Loucy (cell line): ENCODE measurements around the gene ACIN1.
"Not testable (repeated sequence)": the region's sequence is repeated elsewhere in the genome, so short reads cannot be mapped to it uniquely, and the experiment has no call there.

Source experiments
- H2AFZ ChIP-seq: fragments of 200-600 bp; sonication (generic); 2 replicates; pipeline ENCODE4 v1.6.0; 2016; ENCODE audit warnings: antibody characterized with exemption, mild to moderate bottlenecking, low read length, moderate library complexity
- H3F3A ChIP-seq: fragments of 200-600 bp; 2 replicates; pipeline ENCODE4 v1.6.0; 2016; ENCODE audit warnings: antibody characterized with exemption, low read depth, mild to moderate bottlenecking
- H3K27me3 ChIP-seq: fragments of 200-600 bp; sonication (generic); 2 replicates; pipeline ENCODE4 v1.6.1; 2014; ENCODE audit warnings: low read length, mild to moderate bottlenecking; ENCODE audit not compliant: insufficient read depth, poor library complexity, severe bottlenecking
- H3K36me3 ChIP-seq: fragments of 200-600 bp; sonication (generic); 2 replicates; pipeline ENCODE4 v1.6.1; 2016; ENCODE audit warnings: low read length; ENCODE audit not compliant: insufficient read depth
- H3K4me1 ChIP-seq: fragments of 200-600 bp; sonication (generic); 2 replicates; pipeline ENCODE4 v1.5.1; 2014; ENCODE audit warnings: low read length, mild to moderate bottlenecking; ENCODE audit not compliant: insufficient read depth, poor library complexity, severe bottlenecking
- H3K4me2 ChIP-seq: fragments of 200-600 bp; sonication (generic); 2 replicates; pipeline ENCODE4 v1.6.0; 2014; ENCODE audit warnings: antibody characterized with exemption, low read length, low read depth, mild to moderate bottlenecking; ENCODE audit not compliant: poor library complexity, severe bottlenecking
- H3K4me3 ChIP-seq: fragments of 200-600 bp; sonication (generic); 2 replicates; pipeline ENCODE4 v1.5.1; 2014; ENCODE audit warnings: low read length, mild to moderate bottlenecking, mixed read lengths; ENCODE audit not compliant: poor library complexity, severe bottlenecking
- H3K79me2 ChIP-seq: fragments of 200-600 bp; sonication (generic); 2 replicates; pipeline ENCODE4 v1.6.1; 2014; ENCODE audit warnings: low read length; ENCODE audit not compliant: insufficient read depth
- H3K9ac ChIP-seq: fragments of 200-600 bp; sonication (generic); 2 replicates; pipeline ENCODE4 v1.6.0; 2014; ENCODE audit warnings: mild to moderate bottlenecking, low read depth, low read length, moderate library complexity; ENCODE audit not compliant: poor library complexity, severe bottlenecking
- H3K9me2 ChIP-seq: fragments of 200-600 bp; sonication (generic); replicated peaks from 2 replicates; pipeline ENCODE4 v1.6.1; 2016; ENCODE audit warnings: low read depth, low read length, mixed read lengths
- H3K9me3 ChIP-seq: fragments of 200-600 bp; sonication (generic); 2 replicates; pipeline ENCODE4 v1.6.1; 2014; ENCODE audit warnings: mild to moderate bottlenecking, antibody characterized with exemption, low read length, low read depth; ENCODE audit not compliant: insufficient read depth
- H4K20me1 ChIP-seq: fragments of 200-600 bp; sonication (generic); 2 replicates; pipeline ENCODE4 v1.6.0; 2014; ENCODE audit warnings: antibody characterized with exemption, low read length, mild to moderate bottlenecking; ENCODE audit not compliant: insufficient read depth, poor library complexity, severe bottlenecking
- CTCF ChIP-seq: fragments of 200-600 bp; sonication (generic); conservative IDR thresholded peaks from 2 replicates; pipeline ENCODE4 v1.5.1; 2014; ENCODE audit warnings: mild to moderate bottlenecking, antibody characterized with exemption, low read length
- EZH2phosphoT487 ChIP-seq: fragments of 200-600 bp; IDR thresholded peaks from 2 replicates; pipeline ENCODE4 v1.6.1; 2018; ENCODE audit warnings: antibody characterized with exemption, mild to moderate bottlenecking, moderate library complexity, borderline replicate concordance

ACIN1 gene

GRCh38 chr14:23017091-23017490 is 77.8 kb downstream of the ACIN1 start:
- no peaks in the 10 kb centered on the region for H3K9me3 ChIP-seq
- H3K9me2 ChIP-seq, result no peaks in the 10 kb centered on the region
- no peaks in the 10 kb centered on the region for H3F3A ChIP-seq
- no peak overlapping the region for H3K4me3 ChIP-seq
- no peak overlapping the region for H3K9ac ChIP-seq
- H4K20me1 ChIP-seq, result no peaks in the 10 kb centered on the region
- H3K4me1 ChIP-seq, result no peaks in the 10 kb centered on the region
- no peak overlapping the region for H3K4me2 ChIP-seq
- no peaks in the 10 kb centered on the region for H3K79me2 ChIP-seq
- H3K36me3 ChIP-seq, result no peaks in the 10 kb centered on the region
- no peak overlapping the region for H2AFZ ChIP-seq
- no peak for TF ChIP-seq CTCF
- no peak for TF ChIP-seq EZH2phosphoT487
- no peaks in the 10 kb centered on the region for H3K27me3 ChIP-seq

- H3K9me2 ChIP-seq, result no peaks in the 10 kb centered on the region
- H3K27me3 ChIP-seq, result no peaks in the 10 kb centered on the region
- H3K4me3 ChIP-seq, result no peak overlapping the region
- H3K9me3 ChIP-seq, result no peaks in the 10 kb centered on the region
- no peaks in the 10 kb centered on the region for H3F3A ChIP-seq
- H3K4me1 ChIP-seq, result no peaks in the 10 kb centered on the region
- no peak overlapping the region for H2AFZ ChIP-seq
- H3K9ac ChIP-seq, result no peak overlapping the region
- no peaks in the 10 kb centered on the region for H4K20me1 ChIP-seq
- no peak overlapping the region for H3K4me2 ChIP-seq
- H3K36me3 ChIP-seq, result no peaks in the 10 kb centered on the region
- H3K79me2 ChIP-seq, result no peaks in the 10 kb centered on the region
- TF ChIP-seq EZH2phosphoT487 (no peak), CTCF (no peak)
These were observed 79.3 kb downstream of the ACIN1 start for GRCh38 chr14:23015618-23016017.

GRCh38 chr14:23013749-23014054 is 81.2 kb downstream of the ACIN1 start:
- Histone ChIP-seq H3K4me1 (peaks cover 13% of the 10 kb centered on the region), H3K79me2 (peaks cover 10% of the 10 kb centered on the region)
- not testable (repeated sequence) for H3F3A ChIP-seq, H3K4me3 ChIP-seq, H2AFZ ChIP-seq, H3K36me3 ChIP-seq, H3K9ac ChIP-seq, H3K9me2 ChIP-seq, H3K4me2 ChIP-seq, H4K20me1 ChIP-seq, H3K27me3 ChIP-seq, H3K9me3 ChIP-seq

- Histone ChIP-seq H2AFZ (no peak overlapping the region), H3K4me3 (no peak overlapping the region), H3K79me2 (peaks cover 15% of the 10 kb centered on the region), H3K36me3 (no peaks in the 10 kb centered on the region), H3K4me1 (peaks cover 18% of the 10 kb centered on the region), H3K9me3 (no peaks in the 10 kb centered on the region), H3K4me2 (no peak overlapping the region), H3K9me2 (no peaks in the 10 kb centered on the region), H3F3A (peaks cover 5% of the 10 kb centered on the region), H4K20me1 (no peaks in the 10 kb centered on the region), H3K9ac (no peak overlapping the region), H3K27me3 (no peaks in the 10 kb centered on the region)
- no peak for TF ChIP-seq CTCF
- TF ChIP-seq EZH2phosphoT487, result no peak
These were observed 81.7 kb downstream of the ACIN1 start for GRCh38 chr14:23013054-23013748.
